ENCODE data around the gene BRPF3. TPM values are rescaled to one million over a fixed set of nuclear protein-coding genes. Genes with fewer than 3 reads are reported as not detected.

Gene BRPF3
- total RNA-seq, 2 experiments from 2014 or later, result 15.3 to 16.4 TPM

- H3K27ac Mint-ChIP-seq, result no peak overlapping the region
- no peak for DNase-seq
- H3K4me1 Mint-ChIP-seq, result no peaks in the 10 kb centered on the region
- H3K27me3 Mint-ChIP-seq, result no peaks in the 10 kb centered on the region
- H3K4me3 Mint-ChIP-seq, result no peak overlapping the region
- no peaks in the 10 kb centered on the region for H3K9me3 Mint-ChIP-seq
- peaks cover 1% of the 10 kb centered on the region for H3K36me3 Mint-ChIP-seq
Observed at GRCh38 chr6:36266913-36267644, 70.5 kb downstream of the BRPF3 start.

GRCh38 chr6:36267731-36268477 is 71.4 kb downstream of the BRPF3 start:
- Mint-ChIP-seq H3K27ac (no peak overlapping the region), H3K4me1 (no peaks in the 10 kb centered on the region), H3K4me3 (no peak overlapping the region), H3K36me3 (peaks cover 1% of the 10 kb centered on the region), H3K27me3 (no peaks in the 10 kb centered on the region), H3K9me3 (no peaks in the 10 kb centered on the region)
- DNase-seq, result no peak

DNA sequence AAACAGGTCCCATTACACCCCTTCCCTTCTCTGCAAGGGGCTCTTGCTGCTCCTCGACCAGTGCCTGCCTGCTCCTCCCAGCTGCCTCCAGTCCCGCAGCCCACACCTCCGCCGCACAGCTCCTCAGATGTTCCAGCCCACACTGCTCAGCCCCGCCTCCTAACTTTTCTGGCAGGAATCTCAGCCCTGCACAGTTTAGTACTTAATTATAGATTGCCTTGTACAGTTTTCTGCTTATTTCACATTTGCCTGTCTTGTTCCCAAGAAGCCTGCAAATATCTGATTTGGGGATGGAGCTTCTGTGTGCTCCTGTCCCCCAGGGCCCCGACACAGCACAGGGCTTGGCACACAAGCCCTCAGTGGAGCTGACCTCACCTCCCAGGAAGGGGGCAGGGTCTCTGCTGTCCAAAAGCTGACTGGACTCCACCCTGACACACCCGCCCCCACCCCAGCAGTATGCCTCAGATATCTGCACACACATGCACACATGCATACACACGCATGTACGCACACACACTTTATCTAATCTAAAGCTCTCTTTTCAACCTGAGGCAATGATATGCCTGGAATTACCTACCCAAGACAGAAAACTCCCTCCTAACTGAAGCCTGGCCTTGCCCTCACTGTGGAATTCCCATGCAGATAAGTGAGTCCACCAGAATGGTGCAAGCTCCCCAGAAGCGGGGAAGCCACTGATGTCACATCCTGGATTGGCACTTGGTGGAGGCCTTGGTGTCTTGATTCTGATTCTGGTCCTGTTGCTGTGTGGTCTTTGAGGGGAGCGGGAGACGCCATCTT is 72.1 kb downstream of the BRPF3 start:
- H3K9me3 Mint-ChIP-seq, result no peaks in the 10 kb centered on the region
- DNase-seq, result no peak
- H3K27me3 Mint-ChIP-seq, result peaks cover 4% of the 10 kb centered on the region
- no peak overlapping the region for H3K4me3 Mint-ChIP-seq
- H3K36me3 Mint-ChIP-seq, result peaks cover 1% of the 10 kb centered on the region
- no peaks in the 10 kb centered on the region for H3K4me1 Mint-ChIP-seq
- H3K27ac Mint-ChIP-seq, result no peak overlapping the region

GRCh38 chr6:36269834-36270705 is 73.5 kb downstream of the BRPF3 start, which contains the start of gene PNPLA1:
Gene PNPLA1, plus strand, starts transcription at chr6:36270060. Its CDS starts 400 bp downstream, at chr6:36270460.
- Mint-ChIP-seq H3K27ac (no peak within 1 kb of the TSS), H3K9me3 (no peaks in the 10 kb centered on the region), H3K36me3 (peaks cover 1% of the 10 kb centered on the region), H3K4me3 (no peak within 1 kb of the TSS), H3K27me3 (peaks cover 4% of the 10 kb centered on the region), H3K4me1 (no peaks in the 10 kb centered on the region)
- no peak for DNase-seq

DNA sequence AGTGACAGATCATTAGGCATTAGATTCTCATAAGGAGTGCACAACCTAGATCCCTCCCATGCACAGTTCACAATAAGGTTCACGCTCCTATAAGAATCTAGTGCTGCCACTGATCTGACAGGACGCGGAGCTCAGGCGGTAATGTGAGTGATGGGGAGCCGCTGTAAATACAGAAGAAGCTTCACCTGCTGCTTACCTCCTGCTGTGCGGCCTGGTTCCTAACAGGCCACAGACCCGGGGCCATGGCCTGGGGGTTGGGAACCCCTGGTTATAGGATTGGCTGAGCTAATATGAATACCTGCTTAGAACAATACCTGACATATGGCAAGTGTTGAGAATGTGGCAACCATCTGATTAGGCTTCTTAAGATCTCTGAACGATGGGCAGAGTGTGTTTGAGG is 75.7 kb downstream of the BRPF3 start:
- Mint-ChIP-seq H3K9me3 (no peaks in the 10 kb centered on the region), H3K27me3 (peaks cover 4% of the 10 kb centered on the region)
- DNase-seq, result no peak

GRCh38 chr6:36273067-36273466 is 76.5 kb downstream of the BRPF3 start:
- no peak for DNase-seq
- peaks cover under 1% of the 10 kb centered on the region for H3K36me3 Mint-ChIP-seq
- no peak overlapping the region for H3K27ac Mint-ChIP-seq
- no peaks in the 10 kb centered on the region for H3K4me1 Mint-ChIP-seq
- H3K9me3 Mint-ChIP-seq, result no peaks in the 10 kb centered on the region
- peaks cover 4% of the 10 kb centered on the region for H3K27me3 Mint-ChIP-seq
- H3K4me3 Mint-ChIP-seq, result no peak overlapping the region

More for the DNA sequence above, 75.7 kb downstream of the BRPF3 start:
- Mint-ChIP-seq H3K36me3 (peaks cover 1% of the 10 kb centered on the region), H3K4me1 (no peaks in the 10 kb centered on the region), H3K4me3 (no peak overlapping the region), H3K27ac (no peak overlapping the region)

- no peak overlapping the region for H3K4me3 Mint-ChIP-seq
- no peak overlapping the region for H3K27ac Mint-ChIP-seq
- H3K9me3 Mint-ChIP-seq, result no peaks in the 10 kb centered on the region
- no peaks in the 10 kb centered on the region for H3K4me1 Mint-ChIP-seq
- H3K27me3 Mint-ChIP-seq, result peaks cover 4% of the 10 kb centered on the region
- no peaks in the 10 kb centered on the region for H3K36me3 Mint-ChIP-seq
- no peak for DNase-seq
Observed at GRCh38 chr6:36273802-36274514, 77.4 kb downstream of the BRPF3 start.

- Mint-ChIP-seq H3K27me3 (peaks cover 19% of the 10 kb centered on the region), H3K4me3 (no peak overlapping the region), H3K36me3 (no peaks in the 10 kb centered on the region), H3K4me1 (no peaks in the 10 kb centered on the region), H3K9me3 (no peaks in the 10 kb centered on the region), H3K27ac (no peak overlapping the region)
- no peak for DNase-seq
Observed at GRCh38 chr6:36276581-36277536, 80.3 kb downstream of the BRPF3 start.

DNA sequence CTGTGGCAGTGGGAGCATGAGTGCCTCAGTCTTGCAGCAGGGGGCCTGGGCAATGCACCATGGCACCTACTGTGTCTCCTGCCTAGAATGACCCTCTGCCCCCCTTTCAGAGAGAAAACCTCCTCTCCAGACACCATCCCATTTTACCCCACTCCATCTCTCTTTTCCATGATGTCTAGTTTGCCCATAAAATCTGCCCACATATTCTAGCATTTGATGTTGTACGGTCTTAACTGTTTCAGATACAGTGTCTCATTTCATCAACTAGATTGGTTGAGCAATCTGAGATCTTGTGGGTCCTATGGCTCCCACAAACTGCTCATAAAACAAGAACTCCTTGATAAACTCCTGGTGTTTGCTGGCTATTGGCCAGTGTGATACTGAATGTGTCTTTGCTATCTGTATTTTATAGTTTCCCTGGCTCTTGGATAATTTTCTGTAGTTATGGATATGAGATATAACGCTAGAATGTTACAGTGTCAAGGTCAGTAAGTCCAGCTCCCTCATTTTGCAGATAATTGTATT is 81.5 kb downstream of the BRPF3 start:
- Mint-ChIP-seq H3K27ac (no peak overlapping the region), H3K4me3 (no peak overlapping the region), H3K9me3 (no peaks in the 10 kb centered on the region), H3K36me3 (no peaks in the 10 kb centered on the region), H3K27me3 (peaks cover 23% of the 10 kb centered on the region), H3K4me1 (no peaks in the 10 kb centered on the region)
- DNase-seq, result no peak

DNA sequence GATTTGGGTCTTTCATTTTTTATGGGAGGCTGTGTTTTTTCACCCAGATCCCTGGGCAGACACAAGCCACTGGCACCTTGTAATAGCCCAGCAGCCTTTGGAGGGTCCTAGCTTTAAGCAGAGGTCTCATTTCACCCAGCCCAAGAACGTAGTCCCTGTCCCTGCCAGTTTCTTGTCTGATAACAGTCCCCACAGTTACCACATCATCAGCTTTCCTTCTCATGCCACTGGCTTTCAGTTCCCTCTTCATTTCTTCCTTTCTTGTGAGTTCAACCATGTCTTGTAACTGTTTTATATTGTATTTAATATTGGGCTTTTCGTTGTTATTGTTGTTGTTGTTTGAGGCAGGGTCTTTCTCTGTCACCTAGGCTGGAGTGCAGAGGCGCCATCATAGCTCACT is 83.9 kb downstream of the BRPF3 start:
- Mint-ChIP-seq H3K27ac (no peak overlapping the region), H3K4me3 (no peak overlapping the region), H3K36me3 (no peaks in the 10 kb centered on the region), H3K27me3 (peaks cover 43% of the 10 kb centered on the region), H3K9me3 (no peaks in the 10 kb centered on the region), H3K4me1 (no peaks in the 10 kb centered on the region)
- DNase-seq, result no peak

DNA sequence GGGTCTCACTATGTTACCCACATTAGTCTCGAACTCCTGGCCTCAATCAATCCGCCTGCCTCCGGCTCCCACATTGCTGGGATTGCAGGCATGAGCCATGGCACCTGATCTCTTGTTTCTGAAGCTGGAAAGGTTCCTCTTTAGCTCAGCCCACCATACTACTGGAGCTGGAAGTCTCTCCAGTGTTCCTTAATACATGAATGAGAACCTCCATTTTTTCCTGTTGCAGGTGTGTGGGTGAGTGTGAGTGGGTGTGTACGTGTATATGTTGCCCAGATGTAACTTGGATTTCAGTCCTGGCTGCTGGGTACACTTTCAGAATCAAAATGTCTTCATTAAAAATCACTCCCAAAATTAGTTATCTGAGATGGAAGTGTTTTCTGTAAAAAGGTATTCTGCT is 84.4 kb downstream of the BRPF3 start:
- Mint-ChIP-seq H3K36me3 (no peaks in the 10 kb centered on the region), H3K4me3 (no peak overlapping the region), H3K4me1 (no peaks in the 10 kb centered on the region), H3K27ac (no peak overlapping the region), H3K27me3 (peaks cover 49% of the 10 kb centered on the region), H3K9me3 (no peaks in the 10 kb centered on the region)
- no peak for DNase-seq

All from activated naive CD8-positive, alpha-beta T cell treated with anti-CD3 and anti-CD28 coated beads for 36 hours (primary cell).